HepG2 (cell line): ENCODE results near the gene AMPH. TPM values are rescaled to one million over a fixed set of nuclear protein-coding genes. Genes with fewer than 3 reads are reported as not detected.

Source experiments
- ATAC-seq: fragments of 200-7000 bp; cut with Tn5 transposase; 3 replicates; pipeline ENCODE4 v1.9.1; 2020; ENCODE audit warnings: mild to moderate bottlenecking, moderate library complexity
- BruUV-seq: library from RNA; stranded (reverse); fragments of 400-500 nt; replicated peaks from 2 replicates; lab custom pipeline; 2021; lab: Mats Ljungman, UMichigan
- CTCF ChIA-PET: fragments of 300-600 bp; formaldehyde crosslinking; extraction: SDS; loops from one replicate; lab custom pipeline; 2021; ENCODE audit warnings: low total read pairs, inconsistent platforms, low intra/inter-chr PET ratio; lab: Yijun Ruan, JAX
- POLR2A ChIA-PET: fragments of 350-600 bp; sonication (Branson Sonifier 250); formaldehyde crosslinking; loops from one replicate; lab custom pipeline; 2020; ENCODE audit warnings: antibody characterized with exemption, inconsistent platforms; lab: Yijun Ruan, JAX
- DNase-seq: peaks from one replicate; pipeline ENCODE4 v3.0.0-alpha.2; 2015; ENCODE audit warnings: low spot score
- FAIRE-seq: peaks from 3 replicates; lab custom pipeline; 2011; peaks lifted over from hg19 to GRCh38; lab: Jason Lieb, UNC
- H2AFZ ChIP-seq: one replicate; pipeline ENCODE4 v1.6.1; 2011; ENCODE audit warnings: low read length, inconsistent platforms
- H3K27ac ChIP-seq: fragments of 300-600 bp; 3 replicates; pipeline ENCODE4 v1.8.0; 2011; ENCODE audit warnings: mixed run types, mild to moderate bottlenecking, mixed read lengths, low read length, inconsistent platforms; ENCODE audit not compliant: insufficient read depth; ENCODE audit errors: extremely low read length
- H3K27me3 ChIP-seq, 2 experiments: fragments of 200-600 bp in 1 of 2; 2 replicates in 1 of 2; 3 replicates in 1 of 2; pipeline versions ENCODE4 v1.6.0 to v1.8.0; 2011; ENCODE audit warnings: low read length in 2 of 2, mild to moderate bottlenecking in 2 of 2, moderate library complexity in 2 of 2, inconsistent platforms in 1 of 2; ENCODE audit not compliant: insufficient read depth in 2 of 2, control insufficient read depth in 1 of 2
- H3K36me3 ChIP-seq, 2 experiments: fragments of 200-600 bp in 1 of 2; replicated peaks in 1 of 2; 2 replicates in 1 of 2; 3 replicates in 1 of 2; pipeline versions ENCODE4 v1.5.1 to v1.8.0; 2011; ENCODE audit warnings: low read length in 2 of 2, inconsistent platforms in 1 of 2; ENCODE audit not compliant: insufficient read depth in 2 of 2, control insufficient read depth in 1 of 2
- H3K4me1 ChIP-seq: 2 replicates; pipeline ENCODE4 v1.5.1; 2012; ENCODE audit warnings: low read length, inconsistent platforms; ENCODE audit not compliant: insufficient read depth
- H3K4me2 ChIP-seq: 2 replicates; pipeline ENCODE4 v1.6.0; 2011; ENCODE audit warnings: low read depth, low read length, inconsistent platforms
- H3K4me3 ChIP-seq, 3 experiments: fragments of 200-600 bp in 1 of 3; sonication (generic), shearing (Covaris generic) in 1 of 3; replicated peaks in 1 of 3; 2 replicates each; pipeline ENCODE4 v1.5.1; 2011 to 2016; ENCODE audit warnings: low read length in 3 of 3, inconsistent platforms in 2 of 3, low read depth in 2 of 3, mild to moderate bottlenecking in 2 of 3, control low read depth in 1 of 3, mixed read lengths in 1 of 3; ENCODE audit not compliant: insufficient read depth in 1 of 3
- H3K79me2 ChIP-seq: one replicate; pipeline ENCODE4 v1.6.1; 2011; ENCODE audit warnings: low read length, inconsistent platforms; ENCODE audit not compliant: insufficient read depth
- H3K9ac ChIP-seq: 2 replicates; pipeline ENCODE4 v1.6.0; 2011; ENCODE audit warnings: mild to moderate bottlenecking, low read depth, low read length, inconsistent platforms; ENCODE audit not compliant: insufficient read depth
- H3K9me3 ChIP-seq: 2 replicates; pipeline ENCODE4 v1.5.1; 2012; ENCODE audit warnings: mild to moderate bottlenecking, low read length
- H4K20me1 ChIP-seq: 2 replicates; pipeline ENCODE4 v1.6.0; 2011; ENCODE audit warnings: inconsistent platforms, mild to moderate bottlenecking, low read length, moderate library complexity; ENCODE audit not compliant: insufficient read depth
- ATF5 ChIP-seq: sonication (generic); formaldehyde crosslinking; IDR thresholded peaks from 2 replicates; pipeline ENCODE4 v1.4.0; 2020; ENCODE audit warnings: mild to moderate bottlenecking, low read depth, missing genetic modification reagents
- CC2D1A ChIP-seq: sonication (generic); formaldehyde crosslinking; IDR thresholded peaks from 2 replicates; pipeline ENCODE4 v1.8.1; 2023; ENCODE audit warnings: mild to moderate bottlenecking, missing genetic modification reagents
- SP5 ChIP-seq: IDR thresholded peaks from 2 replicates; pipeline ENCODE4 v1.6.1; 2016; ENCODE audit warnings: low read depth, borderline replicate concordance
- ZFX ChIP-seq: sonication (generic); formaldehyde crosslinking; IDR thresholded peaks from 2 replicates; pipeline ENCODE4 v1.4.0; 2020; ENCODE audit warnings: mild to moderate bottlenecking, low read depth, missing genetic modification reagents, moderate library complexity
- ZNF543 ChIP-seq: sonication (generic); formaldehyde crosslinking; IDR thresholded peaks from 2 replicates; pipeline ENCODE4 v1.4.0; 2020; ENCODE audit warnings: mild to moderate bottlenecking, missing genetic modification reagents
- ZNF768 ChIP-seq: sonication (generic); formaldehyde crosslinking; IDR thresholded peaks from 2 replicates; pipeline ENCODE4 v1.4.0; 2020; ENCODE audit warnings: missing genetic modification reagents
- WGBS: methylation state at CpG from one replicate; pipeline ENCODE4 v1.1.6; 2017; ENCODE audit warnings: low lambda C conversion rate; 5-methylcytosine and 5-hydroxymethylcytosine counted together
- in situ Hi-C: cut with HindIII; loops from 2 replicates; pipeline ENCODE4 v1.10.0; 2017; ENCODE audit warnings: low pct_unique_long_range_greater_than_20kb; ENCODE audit not compliant: extremely low pct_ligation_motif_present
- intact Hi-C: fragments of 100-400 bp; cut with micrococcal nuclease; formaldehyde crosslinking; loops from one replicate; pipeline ENCODE4 v1.10.0; 2022; ENCODE audit not compliant: unreplicated experiment
- polyA plus RNA-seq, 8 experiments: library from polyadenylated mRNA; depleted of rRNA in 3 of 8; stranded (reverse) in 7 of 8; unstranded in 1 of 8; fragments of >200 nt; fragmentation: Illumina TruSeq in 4 of 8; extraction: Trizol in 4 of 8; gene quantifications; 2 replicates each; pipeline versions ENCODE4 v1.2.1 to v1.2.3, GENCODE V29; 2011 to 2016; ENCODE audit warnings: low read depth in 4 of 8, missing spikeins in 1 of 8, mixed read lengths in 1 of 8; ENCODE audit not compliant: insufficient read depth in 1 of 8
- total RNA-seq, 5 experiments: library from RNA; depleted of rRNA; stranded (reverse); fragments of >200 nt; fragmentation: Illumina TruSeq; extraction: Trizol; gene quantifications; 2 replicates each; pipeline ENCODE4 v1.2.3, GENCODE V29; 2016; ENCODE audit warnings: low read depth in 1 of 5
- TF ChIP-seq, protein P1 (sequence below): sonication (generic); IDR thresholded peaks from 2 replicates; pipeline ENCODE4 v1.6.1; 2016; ENCODE audit warnings: low read depth, borderline replicate concordance
- TF ChIP-seq, protein P2 (sequence below): sonication (generic); formaldehyde crosslinking; IDR thresholded peaks from 2 replicates; pipeline ENCODE4 v1.8.0; 2022; ENCODE audit warnings: mild to moderate bottlenecking, missing genetic modification reagents, borderline replicate concordance

The AMPH gene
- total and polyA plus RNA-seq, 2 of the 13 experiments (the other 11 are each of a cell fraction or from before 2014, with no cell fraction given) = not detected

- intact Hi-C loops = no loop called here
- Histone ChIP-seq H2AFZ (no peak overlapping the region), H3K9me3 (no peaks in the 10 kb centered on the region)
- BruUV-seq = no TSS peak
- in situ Hi-C loops = no loop called here
- TF ChIP-seq, protein P1, sequence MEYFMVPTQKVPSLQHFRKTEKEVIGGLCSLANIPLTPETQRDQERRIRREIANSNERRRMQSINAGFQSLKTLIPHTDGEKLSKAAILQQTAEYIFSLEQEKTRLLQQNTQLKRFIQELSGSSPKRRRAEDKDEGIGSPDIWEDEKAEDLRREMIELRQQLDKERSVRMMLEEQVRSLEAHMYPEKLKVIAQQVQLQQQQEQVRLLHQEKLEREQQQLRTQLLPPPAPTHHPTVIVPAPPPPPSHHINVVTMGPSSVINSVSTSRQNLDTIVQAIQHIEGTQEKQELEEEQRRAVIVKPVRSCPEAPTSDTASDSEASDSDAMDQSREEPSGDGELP = no peak
- TF ChIP-seq, protein P2, sequence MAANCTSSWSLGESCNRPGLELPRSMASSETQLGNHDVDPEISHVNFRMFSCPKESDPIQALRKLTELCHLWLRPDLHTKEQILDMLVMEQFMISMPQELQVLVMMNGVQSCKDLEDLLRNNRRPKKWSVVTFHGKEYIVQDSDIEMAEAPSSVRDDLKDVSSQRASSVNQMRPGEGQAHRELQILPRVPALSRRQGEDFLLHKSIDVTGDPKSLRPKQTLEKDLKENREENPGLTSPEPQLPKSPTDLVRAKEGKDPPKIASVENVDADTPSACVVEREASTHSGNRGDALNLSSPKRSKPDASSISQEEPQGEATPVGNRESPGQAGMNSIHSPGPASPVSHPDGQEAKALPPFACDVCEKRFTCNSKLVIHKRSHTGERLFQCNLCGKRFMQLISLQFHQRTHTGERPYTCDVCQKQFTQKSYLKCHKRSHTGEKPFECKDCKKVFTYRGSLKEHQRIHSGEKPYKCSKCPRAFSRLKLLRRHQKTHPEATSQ (CRISPR knock-in tag) = no peak
- TF ChIP-seq ZNF768 (CRISPR knock-in tag) (no peak), ZNF543 (CRISPR knock-in tag) (no peak), CC2D1A (CRISPR knock-in tag) (no peak), ATF5 (CRISPR knock-in tag) (no peak), ZFX (CRISPR knock-in tag) (no peak), SP5 (CRISPR knock-in tag) (no peak)
- TF ChIP-seq, all 625 proteins: peak for 0
- Histone ChIP-seq H4K20me1 (no peaks in the 10 kb centered on the region), H3K4me3 (no peak overlapping the region), H3K9ac (no peak overlapping the region), H3K79me2 (no peaks in the 10 kb centered on the region), H3K27me3 (peaks cover 0 to 5% of the 10 kb centered on the region in 2 experiments; a peak in 2 of 5 replicates), H3K4me1 (no peaks in the 10 kb centered on the region), H3K27ac (no peak overlapping the region), H3K36me3 (no peaks in the 10 kb centered on the region), H3K4me2 (no peak overlapping the region)
- WGBS = 0% methylated on average over 1 of the region's 1 CpG
- DNase-seq (no peak), ATAC-seq (no peak), FAIRE-seq (no peak)
- POLR2A ChIA-PET = no interaction called here
- CTCF ChIA-PET = no interaction called here
Measured at GRCh38 chr7:38506004-38506403, 125.2 kb downstream of the AMPH start.
